RWPE2 (cell line): ENCODE data around the gene MRGPRD.

ENCODE experiments used
- ATAC-seq: fragments of 200-7000 bp; cut with Tn5 transposase; 3 replicates; pipeline ENCODE4 v1.9.1; 2021; ENCODE audit warnings: low read depth
- DNase-seq: peaks from one replicate; pipeline ENCODE4 v3.0.0-alpha.2; 2020; ENCODE audit warnings: low spot score
- H3K27ac ChIP-seq: fragments of 450-650 bp; 2 replicates; pipeline ENCODE4 v1.5.1; 2017; ENCODE audit warnings: mild to moderate bottlenecking; ENCODE audit not compliant: poor library complexity, severe bottlenecking
- H3K27me3 ChIP-seq: fragments of 250-450 bp; sonication (Bioruptor Pico); 2 replicates; pipeline ENCODE4 v1.5.1; 2021; ENCODE audit warnings: mild to moderate bottlenecking, moderate library complexity; ENCODE audit not compliant: insufficient read depth, poor library complexity, severe bottlenecking
- H3K36me3 ChIP-seq: fragments of 250-450 bp; sonication (Bioruptor Pico); 2 replicates; pipeline ENCODE4 v1.5.1; 2020; ENCODE audit warnings: low read depth, mild to moderate bottlenecking, moderate library complexity
- H3K4me1 ChIP-seq: fragments of 250-450 bp; sonication (Bioruptor Pico); 2 replicates; pipeline ENCODE4 v1.5.1; 2021; ENCODE audit warnings: mild to moderate bottlenecking, moderate library complexity; ENCODE audit not compliant: insufficient read depth, poor library complexity, severe bottlenecking
- H3K4me3 ChIP-seq: fragments of 250-450 bp; sonication (Bioruptor Pico); 2 replicates; pipeline ENCODE4 v1.5.1; 2021; ENCODE audit warnings: mild to moderate bottlenecking, moderate library complexity; ENCODE audit not compliant: severe bottlenecking
- H3K9me3 ChIP-seq: fragments of 250-450 bp; sonication (Bioruptor Pico); 2 replicates; pipeline ENCODE4 v1.5.1; 2021; ENCODE audit warnings: mild to moderate bottlenecking, moderate library complexity; ENCODE audit not compliant: severe bottlenecking
- TF ChIP-seq, protein P1 (sequence below): fragments of 450-650 bp; IDR thresholded peaks from one replicate; pipeline ENCODE4 v1.5.1; 2017; ENCODE audit warnings: mild to moderate bottlenecking, moderate library complexity; ENCODE audit not compliant: poor library complexity, severe bottlenecking

Gene MRGPRD, protein sequence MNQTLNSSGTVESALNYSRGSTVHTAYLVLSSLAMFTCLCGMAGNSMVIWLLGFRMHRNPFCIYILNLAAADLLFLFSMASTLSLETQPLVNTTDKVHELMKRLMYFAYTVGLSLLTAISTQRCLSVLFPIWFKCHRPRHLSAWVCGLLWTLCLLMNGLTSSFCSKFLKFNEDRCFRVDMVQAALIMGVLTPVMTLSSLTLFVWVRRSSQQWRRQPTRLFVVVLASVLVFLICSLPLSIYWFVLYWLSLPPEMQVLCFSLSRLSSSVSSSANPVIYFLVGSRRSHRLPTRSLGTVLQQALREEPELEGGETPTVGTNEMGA

DNA sequence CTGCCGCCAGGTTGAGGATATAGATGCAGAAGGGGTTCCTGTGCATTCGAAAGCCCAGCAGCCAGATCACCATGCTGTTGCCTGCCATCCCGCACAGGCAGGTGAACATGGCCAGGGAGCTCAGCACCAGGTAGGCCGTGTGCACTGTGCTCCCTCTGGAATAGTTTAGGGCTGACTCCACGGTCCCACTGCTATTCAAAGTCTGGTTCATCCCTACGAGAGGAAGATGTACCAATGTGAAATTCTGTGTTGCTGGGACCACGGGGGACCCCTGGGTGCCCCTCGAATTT lies at the start of gene MRGPRD:
Gene MRGPRD, minus strand, starts transcription at position 211 of the 290 bp plus-strand sequence. Its CDS starts 0 bp downstream, at position 211.
- H3K27ac ChIP-seq = no peak within 1 kb of the TSS
- no peaks in the 10 kb centered on the region for H3K27me3 ChIP-seq
- ATAC-seq (no peak), DNase-seq (no peak)
- no peaks in the 10 kb centered on the region for H3K9me3 ChIP-seq
- no peaks in the 10 kb centered on the region for H3K4me1 ChIP-seq
- no peak within 1 kb of the TSS for H3K4me3 ChIP-seq
- TF ChIP-seq, protein P1, sequence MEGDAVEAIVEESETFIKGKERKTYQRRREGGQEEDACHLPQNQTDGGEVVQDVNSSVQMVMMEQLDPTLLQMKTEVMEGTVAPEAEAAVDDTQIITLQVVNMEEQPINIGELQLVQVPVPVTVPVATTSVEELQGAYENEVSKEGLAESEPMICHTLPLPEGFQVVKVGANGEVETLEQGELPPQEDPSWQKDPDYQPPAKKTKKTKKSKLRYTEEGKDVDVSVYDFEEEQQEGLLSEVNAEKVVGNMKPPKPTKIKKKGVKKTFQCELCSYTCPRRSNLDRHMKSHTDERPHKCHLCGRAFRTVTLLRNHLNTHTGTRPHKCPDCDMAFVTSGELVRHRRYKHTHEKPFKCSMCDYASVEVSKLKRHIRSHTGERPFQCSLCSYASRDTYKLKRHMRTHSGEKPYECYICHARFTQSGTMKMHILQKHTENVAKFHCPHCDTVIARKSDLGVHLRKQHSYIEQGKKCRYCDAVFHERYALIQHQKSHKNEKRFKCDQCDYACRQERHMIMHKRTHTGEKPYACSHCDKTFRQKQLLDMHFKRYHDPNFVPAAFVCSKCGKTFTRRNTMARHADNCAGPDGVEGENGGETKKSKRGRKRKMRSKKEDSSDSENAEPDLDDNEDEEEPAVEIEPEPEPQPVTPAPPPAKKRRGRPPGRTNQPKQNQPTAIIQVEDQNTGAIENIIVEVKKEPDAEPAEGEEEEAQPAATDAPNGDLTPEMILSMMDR = no peak
- no peaks in the 10 kb centered on the region for H3K36me3 ChIP-seq

DNA sequence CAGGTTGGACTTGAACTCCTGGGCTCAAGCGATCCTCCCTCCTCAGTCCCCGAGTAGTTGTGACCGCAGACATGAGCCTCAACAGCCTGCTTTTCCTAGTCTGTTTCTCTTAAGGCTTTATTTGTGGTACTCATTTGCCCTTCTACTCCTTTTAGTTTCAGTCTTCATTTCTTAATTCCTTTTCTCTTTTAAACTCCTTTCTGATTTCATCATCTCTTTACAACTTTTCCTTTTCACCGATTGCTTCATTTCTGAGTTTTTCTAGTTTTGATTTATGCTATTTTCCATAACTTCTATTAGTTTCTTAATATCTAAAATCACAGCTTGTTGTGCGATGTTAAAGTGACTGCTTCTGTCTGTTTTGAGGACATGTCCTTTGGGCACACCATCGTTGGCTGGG lies 49.5 kb upstream of the MRGPRD start:
- H3K27me3 ChIP-seq = no peaks in the 10 kb centered on the region
- no peaks in the 10 kb centered on the region for H3K9me3 ChIP-seq
- DNase-seq (no peak), ATAC-seq (no peak)
- no peak overlapping the region for H3K4me3 ChIP-seq
- H3K36me3 ChIP-seq = no peaks in the 10 kb centered on the region
- no peak overlapping the region for H3K27ac ChIP-seq
- H3K4me1 ChIP-seq = no peaks in the 10 kb centered on the region
- TF ChIP-seq, protein P1 = no peak

DNA sequence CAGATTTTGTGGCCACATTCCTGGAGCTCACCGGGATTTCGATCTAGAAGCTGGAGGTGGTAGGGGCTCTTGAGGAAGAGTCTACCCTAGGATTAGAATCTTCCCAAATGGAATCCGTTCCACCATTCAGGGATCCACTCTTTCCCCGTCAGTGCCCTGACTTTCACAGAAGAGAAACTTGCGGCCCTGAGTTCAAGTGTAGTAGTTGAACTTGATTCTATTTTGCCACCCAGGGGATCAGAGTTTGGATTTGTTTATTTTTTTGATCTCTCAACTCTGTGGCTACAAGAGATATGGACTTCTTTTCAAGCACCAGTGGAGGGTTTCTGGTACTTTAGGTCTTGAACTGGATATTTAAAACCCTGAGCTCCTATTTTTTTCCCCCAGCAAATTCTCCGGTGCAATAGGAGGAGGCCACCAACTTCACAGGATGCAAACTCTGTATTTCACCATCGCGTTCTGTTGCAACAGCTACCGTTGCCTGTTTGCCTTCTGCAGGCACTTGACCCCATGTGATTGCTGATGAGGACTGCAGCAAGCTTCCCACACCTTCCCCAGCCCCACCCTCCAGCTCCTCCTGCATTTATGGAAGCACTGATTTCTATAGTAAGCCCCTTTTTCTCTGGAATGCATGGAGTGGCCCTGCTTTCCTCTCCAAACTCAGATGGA lies 47.1 kb upstream of the MRGPRD start:
- Histone ChIP-seq H3K36me3 (no peaks in the 10 kb centered on the region), H3K27me3 (no peaks in the 10 kb centered on the region), H3K27ac (no peak overlapping the region), H3K4me1 (no peaks in the 10 kb centered on the region), H3K9me3 (no peaks in the 10 kb centered on the region), H3K4me3 (no peak overlapping the region)
- TF ChIP-seq, protein P1 = no peak
- DNase-seq (no peak), ATAC-seq (no peak; the same call in 2 of the 3 replicates)

DNA sequence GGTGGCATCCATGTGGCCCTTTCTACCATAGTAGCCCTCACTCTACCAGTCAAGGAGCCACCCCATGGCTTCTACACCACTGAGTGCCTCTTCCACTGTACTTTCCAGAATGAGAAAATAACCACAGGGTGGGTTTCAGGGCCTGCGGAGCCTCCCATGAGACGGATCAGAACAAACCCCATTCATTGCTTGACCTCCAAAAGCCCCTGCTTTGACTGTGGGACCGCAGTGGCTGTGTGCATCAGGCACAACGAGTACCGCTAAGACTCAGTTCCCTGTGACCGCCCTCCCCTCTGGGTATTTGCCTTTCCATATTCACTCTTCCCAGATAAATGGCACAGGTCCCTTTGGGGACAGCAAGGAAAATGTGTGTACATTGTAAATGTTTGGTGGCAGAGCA lies 43.7 kb upstream of the MRGPRD start:
- Histone ChIP-seq H3K4me3 (no peak overlapping the region), H3K36me3 (no peaks in the 10 kb centered on the region), H3K4me1 (no peaks in the 10 kb centered on the region), H3K9me3 (no peaks in the 10 kb centered on the region), H3K27me3 (no peaks in the 10 kb centered on the region), H3K27ac (no peak overlapping the region)
- DNase-seq (no peak), ATAC-seq (no peak)
- TF ChIP-seq, protein P1 = no peak

DNA sequence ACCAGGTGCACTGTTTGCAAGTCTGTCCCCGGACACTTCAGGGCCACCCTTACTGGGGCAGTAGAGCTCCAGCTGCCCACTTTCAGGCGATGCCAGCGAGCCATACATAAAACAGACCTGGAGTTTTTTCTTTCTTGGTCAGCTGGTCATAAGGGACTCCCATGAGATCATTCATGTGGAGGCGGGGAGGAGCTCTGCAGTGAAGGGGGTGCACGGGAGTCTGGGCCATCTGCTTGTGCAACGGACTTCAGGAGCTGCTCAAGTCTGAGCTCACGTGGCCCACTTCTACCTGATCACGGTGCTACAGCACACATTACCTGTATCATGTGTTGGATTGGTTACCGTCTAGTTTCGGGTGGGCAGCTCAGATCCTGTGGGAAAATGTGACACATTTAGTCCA lies 41.5 kb upstream of the MRGPRD start:
- H3K36me3 ChIP-seq = no peaks in the 10 kb centered on the region
- no peaks in the 10 kb centered on the region for H3K9me3 ChIP-seq
- H3K4me3 ChIP-seq = no peak overlapping the region
- H3K27ac ChIP-seq = no peak overlapping the region
- no peak for ATAC-seq
- no peak for DNase-seq
- no peaks in the 10 kb centered on the region for H3K27me3 ChIP-seq
- no peaks in the 10 kb centered on the region for H3K4me1 ChIP-seq
- TF ChIP-seq, protein P1 = no peak
